ENCODE data around the gene LIMS1. TPM values are rescaled to one million over a fixed set of nuclear protein-coding genes. Genes with fewer than 3 reads are reported as not detected.
"Not testable (repeated sequence)": the region's sequence is repeated elsewhere in the genome, so short reads cannot be mapped to it uniquely, and the experiment has no call there.

The LIMS1 gene, protein sequence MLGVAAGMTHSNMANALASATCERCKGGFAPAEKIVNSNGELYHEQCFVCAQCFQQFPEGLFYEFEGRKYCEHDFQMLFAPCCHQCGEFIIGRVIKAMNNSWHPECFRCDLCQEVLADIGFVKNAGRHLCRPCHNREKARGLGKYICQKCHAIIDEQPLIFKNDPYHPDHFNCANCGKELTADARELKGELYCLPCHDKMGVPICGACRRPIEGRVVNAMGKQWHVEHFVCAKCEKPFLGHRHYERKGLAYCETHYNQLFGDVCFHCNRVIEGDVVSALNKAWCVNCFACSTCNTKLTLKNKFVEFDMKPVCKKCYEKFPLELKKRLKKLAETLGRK
- total RNA-seq (37.2 TPM), polyA plus RNA-seq (ENCODE audit: insufficient read depth in 1 of 8, insufficient read length in 8 of 8, low replicate concordance in 1 of 8) (10 to 100 TPM; 32.6 to 56.4 (median 45.3) TPM)
- long read RNA-seq, donor 1 = 0 reads
- long read RNA-seq, donor 2, full-length matches to known transcripts = 4 of 4 reads
- long read RNA-seq, donor 2, partial matches to known transcripts = 0 of 4 reads
- long read RNA-seq, donor 2, other reads (novel, unspliced or antisense) = 0 of 4 reads
- long read RNA-seq, donor 3, full-length matches to known transcripts = 4 of 4 reads
- long read RNA-seq, donor 3, partial matches to known transcripts = 0 of 4 reads
- long read RNA-seq, donor 3, other reads (novel, unspliced or antisense) = 0 of 4 reads
- long read RNA-seq, donor 4, full-length matches to known transcripts = 6 of 6 reads
- long read RNA-seq, donor 4, partial matches to known transcripts = 0 of 6 reads
- long read RNA-seq, donor 4, other reads (novel, unspliced or antisense) = 0 of 6 reads
- long read RNA-seq, donor 5, full-length matches to known transcripts = 23 of 36 reads
- long read RNA-seq, donor 5, partial matches to known transcripts = 13 of 36 reads
- long read RNA-seq, donor 5, other reads (novel, unspliced or antisense) = 0 of 36 reads
- long read RNA-seq, donor 6, full-length matches to known transcripts = 9 of 9 reads
- long read RNA-seq, donor 6, partial matches to known transcripts = 0 of 9 reads
- long read RNA-seq, donor 6, other reads (novel, unspliced or antisense) = 0 of 9 reads
- long read RNA-seq, donor 7, full-length matches to known transcripts = 9 of 16 reads
- long read RNA-seq, donor 7, partial matches to known transcripts = 7 of 16 reads
- long read RNA-seq, donor 7, other reads (novel, unspliced or antisense) = 0 of 16 reads
- long read RNA-seq, donor 8, full-length matches to known transcripts = 4 of 4 reads
- long read RNA-seq, donor 8, partial matches to known transcripts = 0 of 4 reads
- long read RNA-seq, donor 8, other reads (novel, unspliced or antisense) = 0 of 4 reads
- long read RNA-seq, donor 9, full-length matches to known transcripts = 9 of 16 reads
- long read RNA-seq, donor 9, partial matches to known transcripts = 7 of 16 reads
- long read RNA-seq, donor 9, other reads (novel, unspliced or antisense) = 0 of 16 reads
- long read RNA-seq, donor 10, full-length matches to known transcripts = 16 of 29 reads
- long read RNA-seq, donor 10, partial matches to known transcripts = 13 of 29 reads
- long read RNA-seq, donor 10, other reads (novel, unspliced or antisense) = 0 of 29 reads
- long read RNA-seq, donor 11, full-length matches to known transcripts = 7 of 13 reads
- long read RNA-seq, donor 11, partial matches to known transcripts = 6 of 13 reads
- long read RNA-seq, donor 11, other reads (novel, unspliced or antisense) = 0 of 13 reads

DNA sequence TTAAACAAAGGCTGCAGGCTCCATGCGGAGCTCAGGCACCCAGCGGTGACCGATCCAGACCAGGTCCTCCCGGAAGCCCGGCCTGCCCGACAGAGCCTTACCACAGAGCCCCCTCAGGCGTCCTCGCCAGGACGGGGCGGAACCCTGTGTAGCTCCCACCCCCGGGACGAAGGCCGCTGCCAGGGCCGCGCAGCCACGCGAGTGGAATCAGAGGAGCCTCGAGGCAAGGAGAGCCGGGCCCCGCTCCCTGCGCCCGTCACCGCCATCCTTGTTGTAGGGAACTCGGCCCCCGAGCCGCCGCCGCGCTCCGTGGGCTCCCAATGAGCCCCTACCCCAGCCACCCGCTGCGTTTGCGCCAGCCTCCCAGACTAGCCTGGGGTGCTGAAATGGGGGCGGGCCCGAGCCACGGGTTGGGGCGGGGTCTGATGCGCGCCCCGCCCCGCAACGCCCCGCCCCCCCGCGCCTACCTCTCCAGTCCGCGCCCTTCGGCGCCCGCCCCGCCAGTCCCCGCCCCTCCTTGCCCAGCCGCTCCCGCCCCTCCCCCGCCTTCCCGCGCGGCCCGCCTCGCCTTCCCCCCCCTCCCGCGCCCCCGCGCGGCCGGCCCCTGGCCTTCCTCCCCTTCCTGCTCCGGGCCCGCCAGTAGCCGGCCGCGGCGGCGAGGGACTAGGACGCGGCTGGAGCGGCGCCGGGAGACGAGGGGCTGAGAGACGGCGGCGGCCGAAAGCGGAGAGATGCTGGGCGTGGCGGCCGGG is at the start of gene LIMS1:
LIMS1 (plus strand) TSS at position 639 of the 752 bp plus-strand sequence; CDS start at position 732, 93 bp downstream.
- peak; percentile 96 for DNase-seq
- peaks cover 11% of the 10 kb centered on the region for H3K4me1 ChIP-seq (ENCODE audit: control insufficient read depth, insufficient read depth, low read length)
- no peaks in the 10 kb centered on the region for H3K27me3 ChIP-seq (ENCODE audit: control insufficient read depth, insufficient read depth, low read length)
- no peaks in the 10 kb centered on the region for H3K36me3 ChIP-seq (ENCODE audit: control insufficient read depth, insufficient read depth, low read length)
- WGBS (ENCODE audit: insufficient coverage) = 0% methylated on average over 57 of the region's 87 CpGs
- no peaks in the 10 kb centered on the region for H3K9me3 ChIP-seq (replicated peaks; ENCODE audit: control insufficient read depth, low read depth, low read length)
- H3K4me3 ChIP-seq (ENCODE audit: low read length) = peak within 1 kb of the TSS; percentile 78
- H3K27ac ChIP-seq (ENCODE audit: low read length) = peak within 1 kb of the TSS; percentile 99

DNA sequence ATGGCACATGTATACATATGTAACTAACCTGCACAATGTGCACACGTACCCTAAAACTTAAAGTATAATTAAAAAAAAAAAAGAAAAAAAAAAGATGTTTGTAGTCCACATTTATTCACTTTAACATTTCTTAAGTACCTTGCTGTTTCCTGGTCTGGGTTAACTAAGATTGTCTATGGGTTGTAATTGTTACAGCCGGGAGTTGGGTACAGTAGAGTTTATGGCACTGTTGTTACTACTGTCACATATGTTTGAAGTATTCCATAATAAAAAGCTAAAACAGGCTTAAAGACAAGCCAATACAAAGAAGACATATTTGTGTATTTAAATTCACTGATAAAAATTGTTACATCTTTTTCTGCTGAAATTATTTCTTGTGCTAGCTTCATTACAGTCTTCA is 49.0 kb upstream of the LIMS1 start:
- Histone ChIP-seq H3K9me3 (replicated peaks; ENCODE audit: control insufficient read depth, low read depth, low read length) (no peaks in the 10 kb centered on the region), H3K27me3 (ENCODE audit: control insufficient read depth, insufficient read depth, low read length) (no peaks in the 10 kb centered on the region), H3K4me1 (ENCODE audit: control insufficient read depth, insufficient read depth, low read length) (no peaks in the 10 kb centered on the region), H3K36me3 (ENCODE audit: control insufficient read depth, insufficient read depth, low read length) (peaks cover 9% of the 10 kb centered on the region), H3K4me3 (ENCODE audit: low read length) (no peak overlapping the region), H3K27ac (ENCODE audit: low read length) (no peak overlapping the region)
- no CpG with 5 or more reads among the region's 2 CpGs for WGBS (ENCODE audit: insufficient coverage)
- DNase-seq = no peak

- Histone ChIP-seq H3K9me3 (replicated peaks; ENCODE audit: control insufficient read depth, low read depth, low read length) (no peaks in the 10 kb centered on the region), H3K4me1 (ENCODE audit: control insufficient read depth, insufficient read depth, low read length) (no peaks in the 10 kb centered on the region), H3K36me3 (ENCODE audit: control insufficient read depth, insufficient read depth, low read length) (peaks cover 10% of the 10 kb centered on the region), H3K27me3 (ENCODE audit: control insufficient read depth, insufficient read depth, low read length) (no peaks in the 10 kb centered on the region), H3K4me3 (ENCODE audit: low read length) (no peak overlapping the region), H3K27ac (ENCODE audit: low read length) (no peak overlapping the region)
- DNase-seq = no peak
Observed at GRCh38 chr2:108490506-108491122, 43.7 kb upstream of the LIMS1 start.

DNA sequence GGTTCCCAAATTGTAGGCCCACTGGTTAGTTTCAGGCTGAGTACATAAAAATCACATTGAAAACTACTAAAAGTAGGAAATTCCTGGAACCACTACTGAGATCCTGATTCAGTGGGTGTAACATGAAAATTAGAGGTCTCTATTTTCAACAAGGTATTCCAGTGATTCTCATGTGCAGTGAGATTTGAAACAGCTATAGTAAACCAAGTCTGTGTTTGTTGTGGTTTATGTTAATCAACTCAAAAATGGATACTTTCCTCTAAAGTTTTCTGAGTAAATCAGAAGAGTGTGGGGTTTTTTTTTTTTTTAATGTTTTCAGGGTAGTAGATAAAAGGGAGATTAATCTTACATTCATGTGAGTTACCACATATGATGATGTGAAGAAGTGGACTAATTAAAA is 42.4 kb upstream of the LIMS1 start:
- H3K27me3 ChIP-seq (ENCODE audit: control insufficient read depth, insufficient read depth, low read length) = no peaks in the 10 kb centered on the region
- H3K36me3 ChIP-seq (ENCODE audit: control insufficient read depth, insufficient read depth, low read length) = peaks cover 6% of the 10 kb centered on the region
- no peaks in the 10 kb centered on the region for H3K9me3 ChIP-seq (replicated peaks; ENCODE audit: control insufficient read depth, low read depth, low read length)
- no peak overlapping the region for H3K27ac ChIP-seq (ENCODE audit: low read length)
- no peaks in the 10 kb centered on the region for H3K4me1 ChIP-seq (ENCODE audit: control insufficient read depth, insufficient read depth, low read length)
- H3K4me3 ChIP-seq (ENCODE audit: low read length) = no peak overlapping the region
- DNase-seq = no peak

DNA sequence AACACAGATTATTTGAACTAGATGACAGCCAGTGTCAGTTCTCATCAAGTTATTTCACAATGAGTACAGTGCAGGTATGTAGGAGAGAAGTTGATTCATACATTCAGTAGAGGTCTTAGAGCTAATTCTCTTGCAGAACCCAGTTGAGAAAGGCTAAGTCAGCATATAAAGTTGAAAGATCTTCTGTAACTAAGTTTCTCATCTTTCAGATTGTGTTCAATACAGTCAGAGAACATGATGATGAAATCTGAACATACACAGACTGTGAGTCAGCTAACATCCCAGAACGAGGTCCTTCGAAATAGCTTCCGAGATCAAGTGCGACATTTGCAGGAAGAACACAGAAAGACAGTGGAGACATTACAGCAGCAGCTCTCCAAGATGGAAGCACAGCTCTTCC is 41.9 kb upstream of the LIMS1 start:
- H3K9me3 ChIP-seq (replicated peaks; ENCODE audit: control insufficient read depth, low read depth, low read length) = no peaks in the 10 kb centered on the region
- no peak overlapping the region for H3K4me3 ChIP-seq (ENCODE audit: low read length)
- no CpG with 5 or more reads among the region's 4 CpGs for WGBS (ENCODE audit: insufficient coverage)
- peaks cover 6% of the 10 kb centered on the region for H3K36me3 ChIP-seq (ENCODE audit: control insufficient read depth, insufficient read depth, low read length)
- no peaks in the 10 kb centered on the region for H3K27me3 ChIP-seq (ENCODE audit: control insufficient read depth, insufficient read depth, low read length)
- no peak for DNase-seq
- H3K4me1 ChIP-seq (ENCODE audit: control insufficient read depth, insufficient read depth, low read length) = no peaks in the 10 kb centered on the region
- no peak overlapping the region for H3K27ac ChIP-seq (ENCODE audit: low read length)

DNA sequence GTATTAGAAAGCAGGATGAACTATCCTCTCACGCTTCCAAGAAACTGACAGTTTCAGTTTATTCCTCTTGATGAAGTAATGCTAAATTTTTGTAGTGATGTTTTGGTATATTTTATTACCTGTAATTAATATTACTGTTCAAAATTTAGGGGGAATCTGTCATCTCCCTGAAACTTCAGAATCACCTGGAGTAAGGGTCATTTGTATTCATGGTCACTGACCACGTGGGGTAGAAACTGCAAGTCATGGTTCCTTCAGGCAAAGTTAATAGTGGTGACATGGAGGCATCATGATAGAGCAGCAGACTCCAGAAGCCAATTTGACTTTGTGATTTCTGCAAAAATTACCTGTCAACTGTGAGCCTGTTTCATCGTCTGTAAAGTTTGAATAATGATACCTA is 38.1 kb upstream of the LIMS1 start:
- not testable (repeated sequence) for DNase-seq; H3K27ac ChIP-seq (ENCODE audit: low read length); H3K4me3 ChIP-seq (ENCODE audit: low read length); H3K27me3 ChIP-seq (ENCODE audit: control insufficient read depth, insufficient read depth, low read length); H3K4me1 ChIP-seq (ENCODE audit: control insufficient read depth, insufficient read depth, low read length); H3K36me3 ChIP-seq (ENCODE audit: control insufficient read depth, insufficient read depth, low read length); H3K9me3 ChIP-seq (replicated peaks; ENCODE audit: control insufficient read depth, low read depth, low read length)
- no CpG with 5 or more reads among the region's 3 CpGs for WGBS (ENCODE audit: insufficient coverage)

DNA sequence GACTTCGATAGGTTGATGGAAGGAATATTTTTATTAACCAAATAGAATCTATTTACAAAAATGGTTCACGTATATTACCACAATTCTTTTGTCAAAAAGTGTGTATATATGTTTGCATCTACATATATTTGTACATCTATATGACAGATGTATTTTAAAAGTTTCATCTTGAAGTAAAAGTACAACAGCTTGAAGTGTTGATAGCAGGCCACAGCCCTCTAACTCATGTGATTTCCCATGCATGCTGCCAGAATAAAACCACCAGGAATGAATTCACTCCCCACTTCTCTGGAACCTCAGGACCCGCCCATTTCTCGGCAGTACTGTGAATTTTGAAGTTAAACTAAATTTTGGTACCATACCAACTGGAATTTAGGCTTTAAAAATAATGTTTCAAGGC is 26.6 kb upstream of the LIMS1 start:
- not testable (repeated sequence) for H3K4me1 ChIP-seq (ENCODE audit: control insufficient read depth, insufficient read depth, low read length); H3K9me3 ChIP-seq (replicated peaks; ENCODE audit: control insufficient read depth, low read depth, low read length); H3K27ac ChIP-seq (ENCODE audit: low read length); H3K36me3 ChIP-seq (ENCODE audit: control insufficient read depth, insufficient read depth, low read length); DNase-seq; H3K4me3 ChIP-seq (ENCODE audit: low read length); H3K27me3 ChIP-seq (ENCODE audit: control insufficient read depth, insufficient read depth, low read length)
- no CpG with 5 or more reads among the region's 4 CpGs for WGBS (ENCODE audit: insufficient coverage)

DNA sequence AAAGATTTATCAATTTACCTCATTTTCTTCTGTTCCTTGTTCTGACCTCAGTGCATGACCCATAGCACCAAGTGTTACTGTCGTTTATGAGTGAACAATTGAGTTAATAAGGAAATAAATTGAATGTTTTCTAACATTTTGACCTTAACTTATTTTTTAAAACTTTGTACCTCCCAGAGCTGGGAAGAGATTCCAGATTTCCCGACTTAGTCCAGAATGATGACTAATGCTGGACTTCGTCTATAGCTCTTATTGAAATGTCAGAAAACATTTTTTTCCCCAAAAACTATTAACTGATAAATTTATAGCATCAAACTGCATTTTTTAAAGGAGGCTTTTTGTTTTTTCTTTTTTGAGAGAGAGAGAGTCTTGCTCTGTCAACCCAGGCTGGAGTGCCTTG is 21.8 kb upstream of the LIMS1 start:
- WGBS (ENCODE audit: insufficient coverage) = no CpG with 5 or more reads among the region's 3 CpGs
- not testable (repeated sequence) for H3K9me3 ChIP-seq (replicated peaks; ENCODE audit: control insufficient read depth, low read depth, low read length); H3K27ac ChIP-seq (ENCODE audit: low read length); H3K27me3 ChIP-seq (ENCODE audit: control insufficient read depth, insufficient read depth, low read length); H3K4me3 ChIP-seq (ENCODE audit: low read length); H3K36me3 ChIP-seq (ENCODE audit: control insufficient read depth, insufficient read depth, low read length); H3K4me1 ChIP-seq (ENCODE audit: control insufficient read depth, insufficient read depth, low read length)
- peak; percentile 80 for DNase-seq

GRCh38 chr2:108514478-108514877 is 19.8 kb upstream of the LIMS1 start:
- DNase-seq = peak; percentile 22
- not testable (repeated sequence) for H3K4me3 ChIP-seq (ENCODE audit: low read length); H3K4me1 ChIP-seq (ENCODE audit: control insufficient read depth, insufficient read depth, low read length); H3K9me3 ChIP-seq (replicated peaks; ENCODE audit: control insufficient read depth, low read depth, low read length); H3K27me3 ChIP-seq (ENCODE audit: control insufficient read depth, insufficient read depth, low read length); H3K36me3 ChIP-seq (ENCODE audit: control insufficient read depth, insufficient read depth, low read length)
- H3K27ac ChIP-seq (ENCODE audit: low read length) = peak overlapping the region; percentile 42
- no CpG with 5 or more reads among the region's 2 CpGs for WGBS (ENCODE audit: insufficient coverage)

Measured in muscle of leg (tissue), 16 donors.